AG04450 (cell line): ENCODE data around the gene CCNJL. TPM values are rescaled to one million over a fixed set of nuclear protein-coding genes. Genes with fewer than 3 reads are reported as not detected.

Experiments
- CTCF ChIA-PET: fragments of 300-600, 350-600 bp; formaldehyde crosslinking; extraction: SDS; loops from one replicate; lab custom pipeline; 2022; ENCODE audit warnings: antibody characterized with exemption, inconsistent platforms; lab: Charles Lee
- POLR2A ChIA-PET: fragments of 350-600 bp; formaldehyde crosslinking; extraction: SDS; loops from one replicate; lab custom pipeline; 2021; ENCODE audit warnings: antibody characterized with exemption, inconsistent platforms; lab: Yijun Ruan, JAX
- DNase-seq: peaks from one replicate; pipeline ENCODE4 v3.0.0-alpha.2; 2011; ENCODE audit warnings: low read depth, low spot score
- H3K27ac ChIP-seq: one replicate; pipeline ENCODE4 v1.5.1; 2012; ENCODE audit warnings: low read depth, low read length, control low read depth
- H3K27me3 ChIP-seq: one replicate; pipeline ENCODE4 v1.6.0; 2012; ENCODE audit warnings: low read length; ENCODE audit not compliant: control insufficient read depth, insufficient read depth
- H3K4me3 ChIP-seq: 2 replicates; pipeline ENCODE4 v1.5.1; 2011; ENCODE audit warnings: mild to moderate bottlenecking, low read depth, low read length, control low read depth
- H3K9me3 ChIP-seq: 2 replicates; pipeline ENCODE4 v1.5.1; 2012; ENCODE audit warnings: low read length; ENCODE audit not compliant: control insufficient read depth, insufficient read depth
- polyA plus RNA-seq: library from polyadenylated mRNA; depleted of rRNA; stranded (reverse); fragments of >200 nt; gene quantifications from 2 replicates; pipeline ENCODE4 v1.2.3, GENCODE V29; 2011
- TF ChIP-seq, protein P1 (sequence below): IDR thresholded peaks from 2 replicates; pipeline ENCODE4 v1.5.1; 2011; ENCODE audit warnings: low read depth, low read length, control low read depth, inconsistent platforms

CCNJL gene
- polyA plus RNA-seq, 1 experiment = 3.8 TPM

DNA sequence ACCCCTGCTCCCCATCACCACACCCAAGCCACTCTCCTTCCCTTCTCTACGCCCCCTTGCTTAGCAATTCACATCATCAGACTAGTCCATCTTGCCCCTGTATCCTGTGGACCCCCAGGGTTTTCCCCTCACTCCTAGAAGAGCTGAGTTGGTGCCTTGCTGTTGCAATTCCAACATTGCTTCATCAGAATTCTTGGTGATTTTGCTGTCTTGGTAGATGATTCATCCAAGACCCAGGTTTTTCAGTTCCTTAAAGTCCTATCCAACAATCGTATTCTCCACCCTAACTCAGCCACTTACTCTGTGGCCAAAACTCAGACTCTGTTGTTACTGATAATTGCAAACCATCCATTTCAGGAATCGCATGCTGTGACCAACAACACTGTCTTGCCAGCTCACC is 21.4 kb upstream of the CCNJL start:
- Histone ChIP-seq H3K9me3 (no peaks in the 10 kb centered on the region), H3K27me3 (peaks cover 4% of the 10 kb centered on the region), H3K4me3 (no peak overlapping the region), H3K27ac (no peak overlapping the region)
- ChIA-PET POLR2A (interaction anchor here (0.7 kb wide), 1 partner anchor 184 kb away, joined by 3 read pairs; no protein-coding TSS in a partner anchor), CTCF (interaction anchor here (0.9 to 1.3 kb wide), 3 partner anchors 11 to 312 kb away, joined by 3 read pairs; no protein-coding TSS in a partner anchor)
- TF ChIP-seq, protein P1, sequence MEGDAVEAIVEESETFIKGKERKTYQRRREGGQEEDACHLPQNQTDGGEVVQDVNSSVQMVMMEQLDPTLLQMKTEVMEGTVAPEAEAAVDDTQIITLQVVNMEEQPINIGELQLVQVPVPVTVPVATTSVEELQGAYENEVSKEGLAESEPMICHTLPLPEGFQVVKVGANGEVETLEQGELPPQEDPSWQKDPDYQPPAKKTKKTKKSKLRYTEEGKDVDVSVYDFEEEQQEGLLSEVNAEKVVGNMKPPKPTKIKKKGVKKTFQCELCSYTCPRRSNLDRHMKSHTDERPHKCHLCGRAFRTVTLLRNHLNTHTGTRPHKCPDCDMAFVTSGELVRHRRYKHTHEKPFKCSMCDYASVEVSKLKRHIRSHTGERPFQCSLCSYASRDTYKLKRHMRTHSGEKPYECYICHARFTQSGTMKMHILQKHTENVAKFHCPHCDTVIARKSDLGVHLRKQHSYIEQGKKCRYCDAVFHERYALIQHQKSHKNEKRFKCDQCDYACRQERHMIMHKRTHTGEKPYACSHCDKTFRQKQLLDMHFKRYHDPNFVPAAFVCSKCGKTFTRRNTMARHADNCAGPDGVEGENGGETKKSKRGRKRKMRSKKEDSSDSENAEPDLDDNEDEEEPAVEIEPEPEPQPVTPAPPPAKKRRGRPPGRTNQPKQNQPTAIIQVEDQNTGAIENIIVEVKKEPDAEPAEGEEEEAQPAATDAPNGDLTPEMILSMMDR = no peak
- no peak for DNase-seq

DNA sequence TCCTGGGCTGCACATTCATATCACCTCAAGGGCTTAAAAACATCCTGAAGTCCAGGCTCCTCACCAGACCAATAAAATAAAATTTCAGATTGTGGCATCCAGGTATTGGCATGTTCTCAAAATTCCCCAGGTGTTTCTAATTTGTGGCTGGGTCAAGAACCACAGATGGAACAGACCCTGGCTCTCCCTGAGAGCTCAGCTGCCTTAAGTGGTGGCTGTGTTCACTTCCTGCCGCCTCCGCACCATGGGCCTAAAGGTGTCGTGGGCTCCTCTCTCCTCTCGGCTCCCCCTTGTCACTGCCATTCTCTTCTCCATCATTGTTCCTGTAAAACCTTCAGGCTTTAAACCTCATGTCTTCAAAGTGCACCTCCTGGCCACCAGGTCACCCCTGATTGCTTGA is 17.8 kb upstream of the CCNJL start:
- ChIA-PET POLR2A (no interaction called here), CTCF (interaction anchor here (0.8 kb wide), 1 partner anchor 15 kb away, joined by 3 read pairs; no protein-coding TSS in a partner anchor)
- H3K4me3 ChIP-seq = no peak overlapping the region
- DNase-seq = no peak
- TF ChIP-seq, protein P1 = no peak
- no peaks in the 10 kb centered on the region for H3K9me3 ChIP-seq
- no peak overlapping the region for H3K27ac ChIP-seq
- H3K27me3 ChIP-seq = peaks cover 12% of the 10 kb centered on the region

DNA sequence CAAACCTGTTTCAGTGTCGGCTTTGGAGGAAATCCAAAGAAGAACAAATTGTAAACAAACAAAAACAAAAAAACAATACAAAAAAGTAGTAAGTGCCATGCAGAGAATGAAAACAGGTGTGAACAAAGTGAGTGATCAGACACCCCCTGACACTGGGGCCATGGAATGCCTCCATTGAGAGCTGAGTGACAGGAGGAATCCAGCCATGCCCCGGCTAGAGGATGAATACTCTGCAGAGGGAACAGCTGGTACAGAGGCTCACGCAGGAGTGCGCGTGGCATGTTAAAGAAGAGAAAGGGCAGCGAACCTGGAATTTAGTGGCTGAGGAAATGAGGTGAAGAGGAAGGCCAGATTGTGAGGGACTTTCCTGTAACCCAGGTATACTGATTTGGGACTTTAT is 15.5 kb upstream of the CCNJL start:
- TF ChIP-seq, protein P1 = no peak
- CTCF ChIA-PET = interaction anchor here (0.8 to 1.8 kb wide), 2 partner anchors 16 to 306 kb away, joined by 6 to 7 read pairs; no protein-coding TSS in a partner anchor
- peaks cover 12% of the 10 kb centered on the region for H3K27me3 ChIP-seq
- no peak overlapping the region for H3K4me3 ChIP-seq
- H3K27ac ChIP-seq = no peak overlapping the region
- no peak for DNase-seq
- no peaks in the 10 kb centered on the region for H3K9me3 ChIP-seq
- POLR2A ChIA-PET = no interaction called here

DNA sequence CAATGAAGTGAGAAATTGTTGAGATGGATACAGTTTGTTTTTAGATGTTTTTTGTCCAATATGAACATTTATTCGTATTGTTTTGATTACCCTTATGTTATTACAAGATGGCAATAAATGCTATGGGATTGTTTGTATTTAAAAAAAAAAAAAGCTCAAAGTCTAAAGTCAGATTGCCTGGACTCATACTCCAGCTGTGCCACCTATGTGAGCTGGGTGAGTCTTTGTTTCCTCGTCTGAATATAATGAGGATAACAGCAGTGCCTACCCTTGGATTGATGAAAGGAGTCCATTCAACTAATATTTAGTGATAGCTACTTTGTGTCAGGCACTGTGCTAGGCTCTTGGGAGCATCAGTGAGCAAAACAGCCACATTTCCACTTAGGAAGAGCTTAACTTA is 14.6 kb upstream of the CCNJL start:
- ChIA-PET POLR2A (no interaction called here), CTCF (interaction anchor here (0.8 to 1.8 kb wide), 2 partner anchors 17 to 305 kb away, joined by 6 to 7 read pairs; no protein-coding TSS in a partner anchor)
- no peak for DNase-seq
- Histone ChIP-seq H3K27ac (no peak overlapping the region), H3K9me3 (no peaks in the 10 kb centered on the region), H3K27me3 (peaks cover 12% of the 10 kb centered on the region), H3K4me3 (no peak overlapping the region)
- TF ChIP-seq, protein P1 = no peak

DNA sequence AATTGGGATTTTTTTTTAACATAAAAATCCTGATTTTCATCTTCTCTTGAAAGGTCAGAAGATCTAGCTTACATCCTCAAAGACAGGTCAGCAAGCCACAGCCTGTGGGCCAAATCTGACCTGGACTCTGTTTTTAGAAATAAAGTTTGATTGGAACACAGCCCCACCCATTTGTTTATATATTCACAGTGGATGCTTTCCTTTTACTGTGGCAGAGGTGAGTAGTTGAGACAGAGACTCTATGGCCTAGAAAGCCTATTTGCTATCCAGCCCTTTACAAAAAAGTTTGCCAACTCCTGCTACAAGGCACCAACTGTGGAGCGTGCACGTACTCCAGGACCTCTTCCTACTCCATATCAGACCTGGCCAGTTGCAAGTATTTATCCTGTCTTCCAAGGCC is 13.4 kb upstream of the CCNJL start:
- Histone ChIP-seq H3K9me3 (no peaks in the 10 kb centered on the region), H3K4me3 (no peak overlapping the region), H3K27ac (no peak overlapping the region), H3K27me3 (peaks cover 12% of the 10 kb centered on the region)
- POLR2A ChIA-PET = no interaction called here
- DNase-seq = no peak
- TF ChIP-seq, protein P1 = no peak
- CTCF ChIA-PET = interaction anchor here (0.6 to 1.4 kb wide), 2 partner anchors 23 to 304 kb away, joined by 3 read pairs; no protein-coding TSS in a partner anchor
